Measurements from ENCODE around the gene DLG2. TPM values are rescaled to one million over a fixed set of nuclear protein-coding genes. Genes with fewer than 3 reads are reported as not detected.

Gene DLG2
- polyA plus RNA-seq, 3 donors, result 0.24 to 0.39 TPM; not detected in 1

GRCh38 chr11:84247926-84248325 is 1379.2 kb downstream of the DLG2 start:
- Histone ChIP-seq H3K27ac (ENCODE audit: low read depth in 1 of 2, low read length in 2 of 2) (no peak overlapping the region), H3K4me1 (ENCODE audit: control insufficient read depth in 1 of 2, insufficient read depth in 2 of 2, low read length in 2 of 2) (no peaks in the 10 kb centered on the region), H3K36me3 (replicated peaks in 1 of 2; ENCODE audit: control insufficient read depth in 1 of 2, insufficient read depth in 2 of 2, low read length in 2 of 2) (no peaks in the 10 kb centered on the region), H3K4me3 (replicated peaks in 1 of 3; ENCODE audit: low read depth in 2 of 3, low read length in 3 of 3) (no peak overlapping the region), H3K9me3 (replicated peaks in 1 of 2; ENCODE audit: control insufficient read depth in 1 of 2, insufficient read depth in 1 of 2, low read length in 2 of 2) (no peaks in the 10 kb centered on the region), H4K20me1 (ENCODE audit: insufficient read depth, low read length) (no peaks in the 10 kb centered on the region), H3K79me2 (ENCODE audit: insufficient read depth, low read length) (no peaks in the 10 kb centered on the region), H2AFZ (ENCODE audit: insufficient read depth, low read depth, low read length, poor library complexity, severe bottlenecking) (no peak overlapping the region), H3K27me3 (ENCODE audit: control insufficient read depth in 2 of 2, insufficient read depth in 2 of 2, low read length in 2 of 2) (no peaks in the 10 kb centered on the region), H3K4me2 (replicated peaks; ENCODE audit: extremely low read depth, low read length, poor library complexity, severe bottlenecking) (no peak overlapping the region), H3K9ac (ENCODE audit: insufficient read depth, low read length, poor library complexity, severe bottlenecking) (no peak overlapping the region)
- 100% methylated on average over 2 of the region's 4 CpGs for WGBS (ENCODE audit: insufficient coverage)
- no peak overlapping the region for H3K27ac Mint-ChIP-seq
- no peaks in the 10 kb centered on the region for H3K4me1 Mint-ChIP-seq
- intact Hi-C loops (cut with micrococcal nuclease), result no loop called here
- H3K27me3 Mint-ChIP-seq (ENCODE audit: low read depth in 3 of 3), result peaks cover 0 to 3% (median 0%) of the 10 kb centered on the region in 3 donors
- no peak overlapping the region for H3K4me3 Mint-ChIP-seq
- H3K36me3 Mint-ChIP-seq, result no peaks in the 10 kb centered on the region
- TF ChIP-seq CTCF (IDR thresholded peaks at IDR 0.05), result no peak
- H3K9me3 Mint-ChIP-seq, result peaks cover 0 to 6% (median 2%) of the 10 kb centered on the region in 7 donors
- no peak for DNase-seq

- intact Hi-C loops (cut with micrococcal nuclease), result no loop called here
- H4K20me1 ChIP-seq (ENCODE audit: insufficient read depth, low read length), result no peaks in the 10 kb centered on the region
- Mint-ChIP-seq H3K9me3 (peaks cover 0 to 4% (median 3%) of the 10 kb centered on the region in 7 donors), H3K36me3 (no peaks in the 10 kb centered on the region), H3K27me3 (ENCODE audit: low read depth in 3 of 3) (peaks cover 0 to 1% (median 0%) of the 10 kb centered on the region in 3 donors), H3K27ac (no peak overlapping the region), H3K4me1 (no peaks in the 10 kb centered on the region), H3K4me3 (no peak overlapping the region)
- H3K4me1 ChIP-seq (ENCODE audit: control insufficient read depth in 1 of 2, insufficient read depth in 2 of 2, low read length in 2 of 2), result no peaks in the 10 kb centered on the region
- H3K4me3 ChIP-seq (replicated peaks in 1 of 3; ENCODE audit: low read depth in 2 of 3, low read length in 3 of 3), result no peak overlapping the region
- no peak for TF ChIP-seq CTCF (IDR thresholded peaks at IDR 0.05)
- no peak overlapping the region for H3K27ac ChIP-seq (ENCODE audit: low read depth in 1 of 2, low read length in 2 of 2)
- whole genome bisulfite sequencing (ENCODE audit: insufficient coverage), result no CpG with 5 or more reads among the region's 1 CpG
- no peaks in the 10 kb centered on the region for H3K36me3 ChIP-seq (replicated peaks in 1 of 2; ENCODE audit: control insufficient read depth in 1 of 2, insufficient read depth in 2 of 2, low read length in 2 of 2)
- no peak overlapping the region for H3K4me2 ChIP-seq (replicated peaks; ENCODE audit: extremely low read depth, low read length, poor library complexity, severe bottlenecking)
- no peaks in the 10 kb centered on the region for H3K27me3 ChIP-seq (ENCODE audit: control insufficient read depth in 2 of 2, insufficient read depth in 2 of 2, low read length in 2 of 2)
- H2AFZ ChIP-seq (ENCODE audit: insufficient read depth, low read depth, low read length, poor library complexity, severe bottlenecking), result no peak overlapping the region
- H3K79me2 ChIP-seq (ENCODE audit: insufficient read depth, low read length), result no peaks in the 10 kb centered on the region
- DNase-seq, result no peak
- no peak overlapping the region for H3K9ac ChIP-seq (ENCODE audit: insufficient read depth, low read length, poor library complexity, severe bottlenecking)
- no peaks in the 10 kb centered on the region for H3K9me3 ChIP-seq (replicated peaks in 1 of 2; ENCODE audit: control insufficient read depth in 1 of 2, insufficient read depth in 1 of 2, low read length in 2 of 2)
These were observed 1380.0 kb downstream of the DLG2 start for GRCh38 chr11:84247129-84247528.

All from CD14-positive monocyte (primary cell).